ENCODE measurements around the gene ENDOU.

DNA sequence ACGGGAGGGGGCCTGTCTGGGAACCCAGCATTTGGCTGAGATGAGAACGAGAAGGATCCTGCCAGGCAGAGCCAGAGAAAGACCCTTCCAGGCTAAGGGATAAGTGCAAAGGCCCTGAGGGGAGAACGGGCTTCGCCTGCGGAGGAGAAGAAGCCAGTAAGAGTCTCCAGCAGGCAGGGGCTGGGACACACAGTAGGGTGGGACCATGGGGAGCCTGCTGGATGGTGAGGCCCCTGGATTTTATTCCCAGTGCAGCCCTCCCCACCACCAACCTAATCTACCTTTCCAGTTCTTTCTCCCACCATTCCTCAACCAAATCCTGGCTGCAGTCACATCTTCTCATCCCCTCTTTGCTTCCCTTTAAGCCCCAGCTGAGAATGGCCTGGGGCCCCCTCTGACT is 20.8 kb upstream of the ENDOU start:
- TF ChIP-seq EZH2phosphoT487 (IDR thresholded peaks at IDR 0.05; ENCODE audit: borderline replicate concordance, low read depth, low read length): no peak
- TF ChIP-seq, protein P1, sequence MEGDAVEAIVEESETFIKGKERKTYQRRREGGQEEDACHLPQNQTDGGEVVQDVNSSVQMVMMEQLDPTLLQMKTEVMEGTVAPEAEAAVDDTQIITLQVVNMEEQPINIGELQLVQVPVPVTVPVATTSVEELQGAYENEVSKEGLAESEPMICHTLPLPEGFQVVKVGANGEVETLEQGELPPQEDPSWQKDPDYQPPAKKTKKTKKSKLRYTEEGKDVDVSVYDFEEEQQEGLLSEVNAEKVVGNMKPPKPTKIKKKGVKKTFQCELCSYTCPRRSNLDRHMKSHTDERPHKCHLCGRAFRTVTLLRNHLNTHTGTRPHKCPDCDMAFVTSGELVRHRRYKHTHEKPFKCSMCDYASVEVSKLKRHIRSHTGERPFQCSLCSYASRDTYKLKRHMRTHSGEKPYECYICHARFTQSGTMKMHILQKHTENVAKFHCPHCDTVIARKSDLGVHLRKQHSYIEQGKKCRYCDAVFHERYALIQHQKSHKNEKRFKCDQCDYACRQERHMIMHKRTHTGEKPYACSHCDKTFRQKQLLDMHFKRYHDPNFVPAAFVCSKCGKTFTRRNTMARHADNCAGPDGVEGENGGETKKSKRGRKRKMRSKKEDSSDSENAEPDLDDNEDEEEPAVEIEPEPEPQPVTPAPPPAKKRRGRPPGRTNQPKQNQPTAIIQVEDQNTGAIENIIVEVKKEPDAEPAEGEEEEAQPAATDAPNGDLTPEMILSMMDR (conservative IDR thresholded peaks at IDR 0.05; ENCODE audit: low read length): no peak
